ENCODE measurements around the gene TPD52L1. TPM values are rescaled to one million over a fixed set of nuclear protein-coding genes. Genes with fewer than 3 reads are reported as not detected.

The TPD52L1 gene
- total RNA-seq, 4 donors from 2014 or later: 22.2 to 77.6 (median 37.7) TPM

DNA sequence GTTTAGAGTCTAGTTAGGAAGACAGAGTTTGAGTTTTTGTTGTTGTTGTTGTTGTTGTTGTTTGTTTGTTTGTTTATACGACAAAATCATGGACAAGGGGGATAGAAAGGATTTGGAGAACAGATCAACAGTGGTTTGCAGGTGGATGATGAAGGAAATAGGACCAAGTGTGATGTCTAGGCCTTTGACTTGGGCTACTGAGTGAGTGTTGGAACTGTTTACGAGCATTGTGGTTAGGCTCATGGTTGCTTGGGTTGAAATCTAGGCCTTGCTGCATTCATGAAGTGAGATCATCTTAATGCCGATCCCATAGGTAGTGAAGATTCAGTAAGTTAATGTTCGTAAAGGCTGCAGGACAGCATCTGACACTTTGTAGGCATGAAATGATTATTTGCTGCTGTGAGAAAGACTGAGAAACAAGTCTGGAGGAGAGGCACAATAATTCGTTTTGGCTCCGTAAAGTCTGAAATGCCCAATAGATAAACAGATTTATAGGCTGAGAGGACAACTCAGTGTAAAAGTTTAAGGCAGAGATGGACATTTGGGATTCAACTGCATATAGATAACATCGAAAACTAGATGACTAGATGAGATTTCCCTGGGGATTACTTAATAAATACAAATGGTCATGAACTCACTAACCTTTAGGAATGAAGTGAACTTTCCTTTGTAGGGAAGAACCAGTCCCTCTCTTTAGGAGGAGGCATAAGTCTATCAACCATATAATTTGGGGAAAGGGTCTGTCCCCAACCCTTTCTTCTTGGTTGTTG is 78.2 kb downstream of the TPD52L1 start:
- H3K9me3 ChIP-seq: no peaks in the 10 kb centered on the region
- no peaks in the 10 kb centered on the region for H3K4me1 ChIP-seq
- H3K27me3 ChIP-seq: no peaks in the 10 kb centered on the region
- no peak for DNase-seq
- intact Hi-C loops (cut with DNase I; ENCODE audit: low total_unique reads): no loop called here
- H3K4me3 ChIP-seq: no peak overlapping the region
- no peaks in the 10 kb centered on the region for H3K36me3 ChIP-seq
- TF ChIP-seq POLR2A (IDR thresholded peaks at IDR 0.05) (no peak), CTCF (IDR thresholded peaks at IDR 0.05) (no peak)
- no peak overlapping the region for H3K27ac ChIP-seq

DNA sequence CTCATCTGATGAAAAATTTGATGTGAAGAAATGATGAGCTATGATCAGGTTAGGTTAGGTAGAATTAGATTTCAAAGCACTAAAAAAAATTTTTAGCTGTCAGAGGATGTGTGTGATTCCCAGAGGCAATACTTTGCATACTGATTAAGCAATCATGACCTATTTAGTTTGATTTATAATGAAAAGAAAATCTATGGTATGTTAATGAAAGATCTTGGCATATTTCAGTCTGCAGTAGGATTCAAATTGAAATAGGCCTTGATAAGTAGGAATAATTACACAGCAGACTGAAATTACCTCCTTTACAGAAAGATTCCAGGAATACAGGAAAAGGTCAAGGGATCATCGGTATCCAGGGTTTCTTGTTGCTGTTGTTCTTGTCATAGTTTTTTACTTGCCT is 78.9 kb downstream of the TPD52L1 start:
- intact Hi-C loops (cut with DNase I; ENCODE audit: low total_unique reads): no loop called here
- Histone ChIP-seq H3K27me3 (no peaks in the 10 kb centered on the region), H3K27ac (no peak overlapping the region), H3K4me1 (no peaks in the 10 kb centered on the region), H3K36me3 (no peaks in the 10 kb centered on the region), H3K9me3 (no peaks in the 10 kb centered on the region), H3K4me3 (no peak overlapping the region)
- no peak for DNase-seq
- TF ChIP-seq POLR2A (IDR thresholded peaks at IDR 0.05) (no peak), CTCF (IDR thresholded peaks at IDR 0.05) (no peak)

DNA sequence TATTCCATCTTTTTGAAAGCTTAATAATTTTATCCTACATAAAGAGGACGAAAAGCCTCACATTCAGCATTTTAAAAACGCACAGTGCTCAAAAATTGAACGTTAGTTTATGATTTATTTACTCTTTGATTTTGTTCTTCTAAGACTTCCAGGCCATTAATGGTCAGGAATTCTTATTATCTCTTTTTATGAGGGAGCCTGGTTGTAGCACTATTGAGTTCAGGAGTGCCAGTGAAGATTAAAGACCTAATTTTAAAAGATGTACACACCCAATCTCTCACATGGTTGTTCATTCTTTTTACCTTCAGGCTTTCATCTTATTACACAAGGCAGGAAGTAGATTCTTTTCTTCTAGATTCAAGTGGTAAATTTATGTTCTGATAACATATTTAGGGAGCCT is 79.6 kb downstream of the TPD52L1 start:
- intact Hi-C loops (cut with DNase I; ENCODE audit: low total_unique reads): no loop called here
- H3K4me3 ChIP-seq: no peak overlapping the region
- no peak overlapping the region for H3K27ac ChIP-seq
- no peak for TF ChIP-seq CTCF (IDR thresholded peaks at IDR 0.05)
- TF ChIP-seq POLR2A (IDR thresholded peaks at IDR 0.05): no peak
- DNase-seq: no peak
- no peaks in the 10 kb centered on the region for H3K4me1 ChIP-seq
- H3K27me3 ChIP-seq: no peaks in the 10 kb centered on the region
- H3K9me3 ChIP-seq: no peaks in the 10 kb centered on the region
- H3K36me3 ChIP-seq: no peaks in the 10 kb centered on the region

DNA sequence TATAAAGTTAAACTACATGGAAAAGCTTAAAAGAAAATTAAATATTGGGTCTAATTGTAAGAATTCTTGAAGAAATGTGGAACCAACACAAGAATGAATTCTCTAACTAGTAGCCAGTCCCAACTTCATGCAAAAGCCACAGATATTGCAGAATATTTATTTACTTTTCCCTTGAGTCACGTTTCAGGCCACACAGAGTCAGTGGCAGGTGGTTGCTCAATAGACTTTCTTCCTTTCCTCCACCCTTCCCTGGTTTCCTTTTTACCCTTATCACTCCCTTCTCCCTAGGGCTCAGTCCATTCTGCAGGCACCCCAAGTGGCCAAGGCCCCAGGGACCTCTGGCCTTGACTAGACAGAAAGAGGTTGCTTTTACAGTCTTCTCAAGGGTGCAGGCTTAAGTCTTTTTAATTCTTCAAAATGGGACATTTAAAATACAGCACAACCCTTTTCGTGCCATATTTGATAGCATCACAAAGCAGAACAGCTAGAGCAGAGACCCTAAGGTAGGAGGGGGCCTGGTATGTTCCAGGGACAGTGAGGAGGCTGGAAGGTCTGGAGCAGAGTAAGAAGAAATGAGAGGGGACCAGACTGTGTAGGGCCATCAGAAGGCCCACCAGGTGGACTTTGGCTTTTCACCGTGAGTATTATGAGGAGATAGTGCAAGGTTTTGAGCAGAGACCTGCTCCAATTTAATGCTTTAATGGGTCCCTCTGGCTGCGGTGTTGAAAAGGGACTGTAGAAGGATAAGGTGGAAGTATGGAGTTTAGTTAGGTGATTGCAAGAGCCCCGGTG is 83.2 kb downstream of the TPD52L1 start:
- TF ChIP-seq POLR2A (IDR thresholded peaks at IDR 0.05) (no peak), CTCF (IDR thresholded peaks at IDR 0.05) (no peak)
- Histone ChIP-seq H3K9me3 (no peaks in the 10 kb centered on the region), H3K4me3 (no peak overlapping the region), H3K27ac (no peak overlapping the region), H3K4me1 (no peaks in the 10 kb centered on the region), H3K36me3 (no peaks in the 10 kb centered on the region), H3K27me3 (no peaks in the 10 kb centered on the region)
- DNase-seq: no peak
- intact Hi-C loops (cut with DNase I; ENCODE audit: low total_unique reads): no loop called here

DNA sequence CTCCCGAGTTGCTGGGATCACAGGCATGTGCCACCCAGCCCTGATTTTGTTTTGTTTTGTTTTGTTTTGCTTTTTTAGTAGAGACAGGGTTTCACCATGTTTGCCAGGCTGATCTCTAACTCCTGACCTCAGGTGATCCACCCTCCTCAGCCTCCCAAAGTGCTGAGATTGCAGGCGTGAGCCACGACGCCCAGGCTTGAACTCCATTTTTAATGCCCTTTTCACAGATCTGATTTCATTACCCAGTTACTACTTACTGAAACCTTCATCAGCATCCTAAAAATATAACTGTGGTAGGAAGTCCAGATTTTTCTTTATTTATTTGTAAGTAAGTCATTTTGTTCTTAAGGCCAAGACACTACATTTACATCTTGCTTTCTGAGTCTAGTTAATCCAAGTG is 84.2 kb downstream of the TPD52L1 start:
- DNase-seq: no peak
- H3K36me3 ChIP-seq: no peaks in the 10 kb centered on the region
- H3K27ac ChIP-seq: no peak overlapping the region
- no peaks in the 10 kb centered on the region for H3K27me3 ChIP-seq
- no peaks in the 10 kb centered on the region for H3K9me3 ChIP-seq
- H3K4me1 ChIP-seq: no peaks in the 10 kb centered on the region
- H3K4me3 ChIP-seq: no peak overlapping the region
- TF ChIP-seq CTCF (IDR thresholded peaks at IDR 0.05): no peak
- TF ChIP-seq POLR2A (IDR thresholded peaks at IDR 0.05): no peak
- intact Hi-C loops (cut with DNase I; ENCODE audit: low total_unique reads): no loop called here

All from uterus (tissue), 4 donors.